Measurements from ENCODE around the gene PAPPA. TPM values are rescaled to one million over a fixed set of nuclear protein-coding genes. Genes with fewer than 3 reads are reported as not detected.

PAPPA gene
- total and polyA plus RNA-seq, 2 donors = 0.28 to 0.34 TPM

DNA sequence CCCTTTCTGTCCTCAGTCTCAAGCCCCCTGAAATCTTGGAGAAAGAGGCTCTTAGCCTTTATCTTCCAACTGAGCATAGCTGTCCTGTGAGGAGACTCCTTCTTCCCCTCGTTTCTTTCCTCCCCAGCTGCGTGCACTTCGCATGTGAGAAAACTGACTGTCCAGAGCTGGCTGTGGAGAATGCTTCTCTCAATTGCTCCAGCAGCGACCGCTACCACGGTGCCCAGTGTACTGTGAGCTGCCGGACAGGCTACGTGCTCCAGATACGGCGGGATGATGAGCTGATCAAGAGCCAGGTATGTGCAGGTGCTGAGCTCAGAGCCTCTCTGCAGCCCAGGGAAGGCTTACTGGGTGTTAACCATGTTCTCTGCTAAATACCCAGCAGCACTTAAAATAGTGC is 190.8 kb downstream of the PAPPA start:
- no peak for DNase-seq (ENCODE audit: low read depth in 6 of 9, low spot score in 9 of 9)
- WGBS = 94% methylated on average over 10 of the region's 10 CpGs

GRCh38 chr9:116345393-116345792 is 191.8 kb downstream of the PAPPA start:
- 96% methylated on average over 2 of the region's 2 CpGs for WGBS
- Histone ChIP-seq H3K36me3 (ENCODE audit: control insufficient read depth in 2 of 2, insufficient read depth in 2 of 2, low read length in 1 of 2) (no peaks in the 10 kb centered on the region), H3K27me3 (ENCODE audit: control insufficient read depth in 2 of 2, insufficient read depth in 1 of 2, low read length in 1 of 2) (no peaks in the 10 kb centered on the region), H3K4me3 (ENCODE audit: low read length in 2 of 2) (no peak overlapping the region), H3K9me3 (ENCODE audit: control insufficient read depth in 2 of 2, insufficient read depth in 1 of 2, low read length in 1 of 2) (no peaks in the 10 kb centered on the region), H3K27ac (ENCODE audit: low read depth in 1 of 2, low read length in 1 of 2) (no peak overlapping the region), H3K4me1 (ENCODE audit: control insufficient read depth in 2 of 2, insufficient read depth in 2 of 2, low read length in 2 of 2) (no peaks in the 10 kb centered on the region)
- DNase-seq (ENCODE audit: low read depth in 6 of 9, low spot score in 9 of 9) = no peak

More for the DNA sequence above, 190.8 kb downstream of the PAPPA start:
- no peak overlapping the region for H3K4me3 ChIP-seq (ENCODE audit: low read length in 2 of 2)
- no peaks in the 10 kb centered on the region for H3K27me3 ChIP-seq (ENCODE audit: control insufficient read depth in 2 of 2, insufficient read depth in 1 of 2, low read length in 1 of 2)
- H3K4me1 ChIP-seq (ENCODE audit: control insufficient read depth in 2 of 2, insufficient read depth in 2 of 2, low read length in 2 of 2) = no peaks in the 10 kb centered on the region
- no peaks in the 10 kb centered on the region for H3K9me3 ChIP-seq (ENCODE audit: control insufficient read depth in 2 of 2, insufficient read depth in 1 of 2, low read length in 1 of 2)
- no peaks in the 10 kb centered on the region for H3K36me3 ChIP-seq (ENCODE audit: control insufficient read depth in 2 of 2, insufficient read depth in 2 of 2, low read length in 1 of 2)
- no peak overlapping the region for H3K27ac ChIP-seq (ENCODE audit: low read depth in 1 of 2, low read length in 1 of 2)

GRCh38 chr9:116345817-116346216 is 192.2 kb downstream of the PAPPA start:
- no peaks in the 10 kb centered on the region for H3K27me3 ChIP-seq (ENCODE audit: control insufficient read depth in 2 of 2, insufficient read depth in 1 of 2, low read length in 1 of 2)
- no peak overlapping the region for H3K4me3 ChIP-seq (ENCODE audit: low read length in 2 of 2)
- 83% methylated on average over 3 of the region's 3 CpGs for WGBS
- no peaks in the 10 kb centered on the region for H3K9me3 ChIP-seq (ENCODE audit: control insufficient read depth in 2 of 2, insufficient read depth in 1 of 2, low read length in 1 of 2)
- no peak for DNase-seq (ENCODE audit: low read depth in 6 of 9, low spot score in 9 of 9)
- no peaks in the 10 kb centered on the region for H3K4me1 ChIP-seq (ENCODE audit: control insufficient read depth in 2 of 2, insufficient read depth in 2 of 2, low read length in 2 of 2)
- H3K36me3 ChIP-seq (ENCODE audit: control insufficient read depth in 2 of 2, insufficient read depth in 2 of 2, low read length in 1 of 2) = no peaks in the 10 kb centered on the region
- no peak overlapping the region for H3K27ac ChIP-seq (ENCODE audit: low read depth in 1 of 2, low read length in 1 of 2)

DNA sequence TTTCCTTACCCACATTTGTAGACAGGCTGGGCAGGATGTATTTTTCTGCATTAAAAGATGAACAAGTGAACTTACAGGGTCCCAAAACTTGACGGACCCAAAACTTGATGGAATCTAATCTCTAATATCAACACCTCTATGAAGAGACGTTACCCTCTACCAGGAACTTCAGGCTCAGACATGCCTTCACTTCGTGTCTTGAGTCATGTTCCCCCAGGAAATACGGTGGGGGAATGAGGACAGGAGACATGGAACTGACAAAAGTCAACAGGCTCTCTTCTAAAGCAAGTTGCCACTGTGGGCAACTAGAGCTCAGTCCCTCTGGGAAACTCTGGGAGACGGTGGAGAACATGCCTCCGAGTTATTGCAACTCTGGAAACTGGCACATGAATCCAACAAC is 196.1 kb downstream of the PAPPA start:
- WGBS = 91% methylated on average over 6 of the region's 6 CpGs
- Histone ChIP-seq H3K4me1 (ENCODE audit: control insufficient read depth in 2 of 2, insufficient read depth in 2 of 2, low read length in 2 of 2) (no peaks in the 10 kb centered on the region), H3K36me3 (ENCODE audit: control insufficient read depth in 2 of 2, insufficient read depth in 2 of 2, low read length in 1 of 2) (no peaks in the 10 kb centered on the region), H3K27me3 (ENCODE audit: control insufficient read depth in 2 of 2, insufficient read depth in 1 of 2, low read length in 1 of 2) (no peaks in the 10 kb centered on the region), H3K27ac (ENCODE audit: low read depth in 1 of 2, low read length in 1 of 2) (no peak overlapping the region), H3K9me3 (ENCODE audit: control insufficient read depth in 2 of 2, insufficient read depth in 1 of 2, low read length in 1 of 2) (no peaks in the 10 kb centered on the region), H3K4me3 (ENCODE audit: low read length in 2 of 2) (no peak overlapping the region)
- no peak for DNase-seq (ENCODE audit: low read depth in 6 of 9, low spot score in 9 of 9)

- Histone ChIP-seq H3K36me3 (ENCODE audit: control insufficient read depth in 2 of 2, insufficient read depth in 2 of 2, low read length in 1 of 2) (no peaks in the 10 kb centered on the region), H3K27me3 (ENCODE audit: control insufficient read depth in 2 of 2, insufficient read depth in 1 of 2, low read length in 1 of 2) (no peaks in the 10 kb centered on the region), H3K4me1 (ENCODE audit: control insufficient read depth in 2 of 2, insufficient read depth in 2 of 2, low read length in 2 of 2) (no peaks in the 10 kb centered on the region), H3K4me3 (ENCODE audit: low read length in 2 of 2) (no peak overlapping the region), H3K9me3 (ENCODE audit: control insufficient read depth in 2 of 2, insufficient read depth in 1 of 2, low read length in 1 of 2) (no peaks in the 10 kb centered on the region), H3K27ac (ENCODE audit: low read depth in 1 of 2, low read length in 1 of 2) (no peak overlapping the region)
- no peak for DNase-seq (ENCODE audit: low read depth in 6 of 9, low spot score in 9 of 9)
- WGBS = 48% methylated on average over 2 of the region's 2 CpGs
These were observed 196.6 kb downstream of the PAPPA start for GRCh38 chr9:116350213-116350612.

DNA sequence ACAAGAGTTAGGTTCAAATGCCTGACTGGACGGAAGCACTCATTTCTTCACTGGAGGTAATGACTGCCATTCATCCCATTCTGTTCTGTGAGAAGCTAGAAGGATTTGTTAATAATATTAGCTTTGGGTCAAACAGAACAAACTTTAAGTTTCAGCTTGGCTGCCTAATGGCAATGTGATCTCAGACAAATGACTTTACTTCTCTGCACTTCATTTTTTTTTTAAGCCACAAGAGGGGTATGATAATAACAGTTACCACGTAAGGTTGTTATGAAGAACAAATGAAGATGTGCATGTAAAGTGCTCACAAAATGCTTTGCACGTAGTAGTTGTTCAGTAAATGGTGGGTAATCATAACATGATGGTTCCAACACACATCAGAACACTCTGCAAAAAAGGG is 199.4 kb downstream of the PAPPA start:
- 91% methylated on average over 3 of the region's 3 CpGs for WGBS
- no peak for DNase-seq (ENCODE audit: low read depth in 6 of 9, low spot score in 9 of 9)

GRCh38 chr9:116355153-116355921 is 201.7 kb downstream of the PAPPA start:
- peak in 1 of 9 donors; percentile 8 for DNase-seq (ENCODE audit: low read depth in 6 of 9, low spot score in 9 of 9)
- H3K4me3 ChIP-seq (ENCODE audit: low read length in 2 of 2) = no peak overlapping the region
- no peaks in the 10 kb centered on the region for H3K4me1 ChIP-seq (ENCODE audit: control insufficient read depth in 2 of 2, insufficient read depth in 2 of 2, low read length in 2 of 2)
- 82% methylated on average over 11 of the region's 11 CpGs for WGBS
- H3K27ac ChIP-seq (ENCODE audit: low read depth in 1 of 2, low read length in 1 of 2) = peak overlapping the region in 1 of 2 donors; percentile 32
- H3K27me3 ChIP-seq (ENCODE audit: control insufficient read depth in 2 of 2, insufficient read depth in 1 of 2, low read length in 1 of 2) = no peaks in the 10 kb centered on the region
- no peaks in the 10 kb centered on the region for H3K36me3 ChIP-seq (ENCODE audit: control insufficient read depth in 2 of 2, insufficient read depth in 2 of 2, low read length in 1 of 2)
- H3K9me3 ChIP-seq (ENCODE audit: control insufficient read depth in 2 of 2, insufficient read depth in 1 of 2, low read length in 1 of 2) = no peaks in the 10 kb centered on the region

More for the DNA sequence above, 199.4 kb downstream of the PAPPA start:
- no peaks in the 10 kb centered on the region for H3K36me3 ChIP-seq (ENCODE audit: control insufficient read depth in 2 of 2, insufficient read depth in 2 of 2, low read length in 1 of 2)
- no peak overlapping the region for H3K4me3 ChIP-seq (ENCODE audit: low read length in 2 of 2)
- no peaks in the 10 kb centered on the region for H3K4me1 ChIP-seq (ENCODE audit: control insufficient read depth in 2 of 2, insufficient read depth in 2 of 2, low read length in 2 of 2)
- H3K9me3 ChIP-seq (ENCODE audit: control insufficient read depth in 2 of 2, insufficient read depth in 1 of 2, low read length in 1 of 2) = no peaks in the 10 kb centered on the region
- no peaks in the 10 kb centered on the region for H3K27me3 ChIP-seq (ENCODE audit: control insufficient read depth in 2 of 2, insufficient read depth in 1 of 2, low read length in 1 of 2)
- H3K27ac ChIP-seq (ENCODE audit: low read depth in 1 of 2, low read length in 1 of 2) = no peak overlapping the region

GRCh38 chr9:116358251-116358650 is 204.7 kb downstream of the PAPPA start:
- DNase-seq (ENCODE audit: low read depth in 6 of 9, low spot score in 9 of 9) = no peak
- Histone ChIP-seq H3K4me3 (ENCODE audit: low read length in 2 of 2) (no peak overlapping the region), H3K4me1 (ENCODE audit: control insufficient read depth in 2 of 2, insufficient read depth in 2 of 2, low read length in 2 of 2) (no peaks in the 10 kb centered on the region), H3K9me3 (ENCODE audit: control insufficient read depth in 2 of 2, insufficient read depth in 1 of 2, low read length in 1 of 2) (no peaks in the 10 kb centered on the region), H3K27ac (ENCODE audit: low read depth in 1 of 2, low read length in 1 of 2) (no peak overlapping the region), H3K36me3 (ENCODE audit: control insufficient read depth in 2 of 2, insufficient read depth in 2 of 2, low read length in 1 of 2) (no peaks in the 10 kb centered on the region), H3K27me3 (ENCODE audit: control insufficient read depth in 2 of 2, insufficient read depth in 1 of 2, low read length in 1 of 2) (no peaks in the 10 kb centered on the region)
- WGBS = 95% methylated on average over 3 of the region's 3 CpGs

DNA sequence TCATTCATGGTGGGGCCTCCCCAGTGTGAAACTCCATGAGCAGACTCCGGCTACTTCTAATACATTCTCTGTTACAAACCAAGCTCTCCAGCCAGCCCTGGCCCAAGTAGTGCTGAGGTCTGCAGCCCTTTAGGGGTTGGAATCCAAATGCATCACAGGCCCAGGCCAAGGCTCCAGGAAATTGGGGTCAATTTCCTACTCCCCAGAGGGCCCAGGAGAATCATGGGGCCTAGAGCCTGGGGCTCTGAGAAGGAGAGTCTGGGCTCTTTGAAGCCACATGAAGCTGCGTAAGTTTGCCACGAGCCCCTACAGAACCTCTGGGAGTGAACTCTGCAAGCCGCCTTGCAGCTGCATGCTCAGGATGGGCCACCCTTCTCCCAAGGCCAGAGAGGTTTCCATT is 206.4 kb downstream of the PAPPA start:
- H3K4me1 ChIP-seq (ENCODE audit: control insufficient read depth in 2 of 2, insufficient read depth in 2 of 2, low read length in 2 of 2) = no peaks in the 10 kb centered on the region
- no peak overlapping the region for H3K27ac ChIP-seq (ENCODE audit: low read depth in 1 of 2, low read length in 1 of 2)
- H3K27me3 ChIP-seq (ENCODE audit: control insufficient read depth in 2 of 2, insufficient read depth in 1 of 2, low read length in 1 of 2) = no peaks in the 10 kb centered on the region
- DNase-seq (ENCODE audit: low read depth in 6 of 9, low spot score in 9 of 9) = no peak
- H3K4me3 ChIP-seq (ENCODE audit: low read length in 2 of 2) = no peak overlapping the region
- no peaks in the 10 kb centered on the region for H3K36me3 ChIP-seq (ENCODE audit: control insufficient read depth in 2 of 2, insufficient read depth in 2 of 2, low read length in 1 of 2)
- 86% methylated on average over 4 of the region's 4 CpGs for WGBS
- H3K9me3 ChIP-seq (ENCODE audit: control insufficient read depth in 2 of 2, insufficient read depth in 1 of 2, low read length in 1 of 2) = no peaks in the 10 kb centered on the region

Data from thymus (tissue), 11 donors.